HUES48 (cell line): ENCODE data around the gene GFRA1.

Source experiments
- H3K27ac ChIP-seq: one replicate; pipeline ENCODE4 v1.7.0; 2013; ENCODE audit warnings: low read depth, low read length, inconsistent platforms
- H3K27me3 ChIP-seq: 2 replicates; pipeline ENCODE4 v1.6.1; 2013; ENCODE audit warnings: mild to moderate bottlenecking, low read length; ENCODE audit not compliant: control insufficient read depth, insufficient read depth
- H3K36me3 ChIP-seq: 2 replicates; pipeline ENCODE4 v1.6.1; 2013; ENCODE audit warnings: low read length; ENCODE audit not compliant: control insufficient read depth, insufficient read depth
- H3K4me1 ChIP-seq: 2 replicates; pipeline ENCODE4 v1.6.1; 2013; ENCODE audit warnings: mild to moderate bottlenecking, low read length; ENCODE audit not compliant: control insufficient read depth, insufficient read depth
- H3K4me3 ChIP-seq: 2 replicates; pipeline ENCODE4 v1.5.1; 2013; ENCODE audit warnings: mild to moderate bottlenecking, low read depth, low read length
- H3K9ac ChIP-seq: 2 replicates; pipeline ENCODE4 v1.6.1; 2013; ENCODE audit warnings: mild to moderate bottlenecking, low read depth, low read length, moderate library complexity
- H3K9me3 ChIP-seq: 2 replicates; pipeline ENCODE4 v1.6.1; 2013; ENCODE audit warnings: low read length; ENCODE audit not compliant: control insufficient read depth, insufficient read depth

GFRA1 gene

GRCh38 chr10:116215651-116216050, 57.4 kb downstream of the GFRA1 start:
- H3K9ac ChIP-seq = no peak overlapping the region
- no peaks in the 10 kb centered on the region for H3K36me3 ChIP-seq
- no peaks in the 10 kb centered on the region for H3K27me3 ChIP-seq
- H3K27ac ChIP-seq = no peak overlapping the region
- H3K4me1 ChIP-seq = no peaks in the 10 kb centered on the region
- H3K9me3 ChIP-seq = no peaks in the 10 kb centered on the region
- H3K4me3 ChIP-seq = no peak overlapping the region

GRCh38 chr10:116211682-116212081, 61.3 kb downstream of the GFRA1 start:
- H3K9ac ChIP-seq = no peak overlapping the region
- H3K4me3 ChIP-seq = no peak overlapping the region
- H3K27me3 ChIP-seq = no peaks in the 10 kb centered on the region
- no peaks in the 10 kb centered on the region for H3K9me3 ChIP-seq
- no peaks in the 10 kb centered on the region for H3K4me1 ChIP-seq
- H3K36me3 ChIP-seq = no peaks in the 10 kb centered on the region
- no peak overlapping the region for H3K27ac ChIP-seq

- no peaks in the 10 kb centered on the region for H3K9me3 ChIP-seq
- H3K27ac ChIP-seq = no peak overlapping the region
- no peaks in the 10 kb centered on the region for H3K36me3 ChIP-seq
- H3K9ac ChIP-seq = no peak overlapping the region
- no peaks in the 10 kb centered on the region for H3K27me3 ChIP-seq
- H3K4me1 ChIP-seq = no peaks in the 10 kb centered on the region
- H3K4me3 ChIP-seq = no peak overlapping the region
These were observed 62.2 kb downstream of the GFRA1 start for GRCh38 chr10:116210588-116211346.

GRCh38 chr10:116209781-116210180, 63.2 kb downstream of the GFRA1 start:
- H3K27ac ChIP-seq = no peak overlapping the region
- no peaks in the 10 kb centered on the region for H3K36me3 ChIP-seq
- no peaks in the 10 kb centered on the region for H3K27me3 ChIP-seq
- H3K4me3 ChIP-seq = no peak overlapping the region
- H3K9me3 ChIP-seq = no peaks in the 10 kb centered on the region
- no peaks in the 10 kb centered on the region for H3K4me1 ChIP-seq
- no peak overlapping the region for H3K9ac ChIP-seq

- Histone ChIP-seq H3K27ac (no peak overlapping the region), H3K9ac (no peak overlapping the region), H3K9me3 (no peaks in the 10 kb centered on the region), H3K4me1 (no peaks in the 10 kb centered on the region), H3K4me3 (no peak overlapping the region), H3K27me3 (no peaks in the 10 kb centered on the region), H3K36me3 (no peaks in the 10 kb centered on the region)
These were observed 63.9 kb downstream of the GFRA1 start for GRCh38 chr10:116208956-116209567.

- H3K27ac ChIP-seq = no peak overlapping the region
These were observed 65.3 kb downstream of the GFRA1 start for GRCh38 chr10:116207690-116208089.

GRCh38 chr10:116203661-116204060, 69.3 kb downstream of the GFRA1 start:
- no peak overlapping the region for H3K27ac ChIP-seq
- no peak overlapping the region for H3K9ac ChIP-seq
- H3K9me3 ChIP-seq = no peaks in the 10 kb centered on the region
- no peaks in the 10 kb centered on the region for H3K36me3 ChIP-seq
- no peaks in the 10 kb centered on the region for H3K4me1 ChIP-seq
- H3K4me3 ChIP-seq = no peak overlapping the region
- H3K27me3 ChIP-seq = no peaks in the 10 kb centered on the region

More at GRCh38 chr10:116207690-116208089, 65.3 kb downstream of the GFRA1 start:
- Histone ChIP-seq H3K4me1 (no peaks in the 10 kb centered on the region), H3K27me3 (no peaks in the 10 kb centered on the region), H3K36me3 (no peaks in the 10 kb centered on the region), H3K9me3 (no peaks in the 10 kb centered on the region), H3K9ac (no peak overlapping the region), H3K4me3 (no peak overlapping the region)

GRCh38 chr10:116201670-116202430, 71.2 kb downstream of the GFRA1 start:
- Histone ChIP-seq H3K9me3 (no peaks in the 10 kb centered on the region), H3K27ac (no peak overlapping the region), H3K36me3 (no peaks in the 10 kb centered on the region), H3K27me3 (no peaks in the 10 kb centered on the region), H3K4me3 (no peak overlapping the region), H3K4me1 (no peaks in the 10 kb centered on the region), H3K9ac (no peak overlapping the region)

- H3K9ac ChIP-seq = no peak overlapping the region
- no peaks in the 10 kb centered on the region for H3K36me3 ChIP-seq
- H3K9me3 ChIP-seq = peaks cover 2% of the 10 kb centered on the region
- no peaks in the 10 kb centered on the region for H3K4me1 ChIP-seq
- H3K27ac ChIP-seq = no peak overlapping the region
- no peak overlapping the region for H3K4me3 ChIP-seq
- H3K27me3 ChIP-seq = no peaks in the 10 kb centered on the region
These were observed 72.0 kb downstream of the GFRA1 start for GRCh38 chr10:116201011-116201410.

GRCh38 chr10:116198676-116199035, 74.3 kb downstream of the GFRA1 start:
- peaks cover 6% of the 10 kb centered on the region for H3K9me3 ChIP-seq
- peaks cover 14% of the 10 kb centered on the region; the same call in 1 of the 2 replicates for H3K4me1 ChIP-seq

More at GRCh38 chr10:116198676-116199035, 74.3 kb downstream of the GFRA1 start:
- H3K27ac ChIP-seq = no peak overlapping the region
- H3K4me3 ChIP-seq = no peak overlapping the region
- H3K9ac ChIP-seq = no peak overlapping the region
- H3K36me3 ChIP-seq = no peaks in the 10 kb centered on the region
- H3K27me3 ChIP-seq = no peaks in the 10 kb centered on the region
